ENCODE measurements around the gene PPP2R3A. TPM values are rescaled to one million over a fixed set of nuclear protein-coding genes. Genes with fewer than 3 reads are reported as not detected.

Gene PPP2R3A
- polyA plus RNA-seq, 1 donor, result 57.6 TPM

GRCh38 chr3:136197159-136197793 lies 231.7 kb downstream of the PPP2R3A start:
- no peak for DNase-seq

Other genes starting within 250 kb of the PPP2R3A start
- 24.5 TPM for gene MSL2, start 230.6 kb downstream of the PPP2R3A start, polyA plus RNA-seq (ENCODE audit: insufficient read length)

Measured in hindlimb muscle (tissue), 1 donor.